HG02885 (cell line): ENCODE data around the gene ARHGAP8.
A peak's percentile ranks its signal among the peaks of the same experiment; 100 is the strongest.

ENCODE experiments used
- ATAC-seq: cut with Tn5 transposase; IDR thresholded peaks from one replicate; pipeline ENCODE4 v1.9.1; 2021; ENCODE audit warnings: mild to moderate bottlenecking; ENCODE audit not compliant: unreplicated experiment, poor library complexity

The ARHGAP8 gene

DNA sequence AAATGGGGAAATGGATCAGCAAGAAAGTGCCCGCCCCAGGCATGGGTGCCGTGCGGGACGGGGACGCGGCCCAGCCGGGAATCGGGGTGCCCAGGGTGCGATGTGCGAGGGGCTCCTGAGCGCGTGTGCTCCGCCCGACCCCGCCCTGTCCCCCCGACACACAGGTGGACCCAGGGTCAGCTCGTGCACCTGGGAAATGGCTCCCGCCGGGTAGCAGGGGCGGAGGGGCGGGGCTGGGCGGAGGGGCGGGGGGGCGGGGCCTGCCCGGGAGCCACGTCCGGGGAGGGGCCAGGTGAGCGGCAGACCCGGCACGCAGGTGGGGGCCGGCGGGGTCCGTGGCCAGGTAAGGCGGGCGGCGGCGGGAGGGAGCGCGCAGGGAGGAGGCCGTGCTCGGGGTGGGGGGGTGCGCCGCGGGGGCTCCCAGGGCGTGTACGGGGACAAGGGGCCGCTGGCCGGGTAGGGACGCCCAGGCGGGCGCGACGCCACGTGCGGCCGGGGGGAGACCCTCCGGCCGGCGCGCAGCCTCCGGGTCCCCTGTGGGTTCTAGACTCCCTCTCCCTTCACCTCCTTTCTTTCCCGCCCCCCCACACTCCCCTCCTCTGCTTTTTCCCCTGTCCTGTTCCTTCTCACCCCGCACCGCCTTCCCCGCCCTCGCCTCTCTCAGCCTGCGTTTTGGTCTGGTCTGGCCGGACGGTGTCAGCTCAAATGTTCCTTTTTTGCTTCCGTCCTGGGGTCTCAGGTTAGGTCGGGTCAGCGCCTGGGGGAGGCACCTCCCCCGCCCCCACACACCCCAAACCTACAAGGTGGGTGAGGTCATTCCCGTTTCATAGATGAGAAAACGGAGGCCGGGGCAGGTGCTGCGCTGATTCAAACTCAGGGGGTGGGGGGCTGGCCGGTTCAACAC, at the start of gene ARHGAP8:
Gene ARHGAP8, plus strand, starts transcription at position 291 of the 904 bp plus-strand sequence. CDS start 33,953 bp downstream, outside the sequence.
- no peak for ATAC-seq

DNA sequence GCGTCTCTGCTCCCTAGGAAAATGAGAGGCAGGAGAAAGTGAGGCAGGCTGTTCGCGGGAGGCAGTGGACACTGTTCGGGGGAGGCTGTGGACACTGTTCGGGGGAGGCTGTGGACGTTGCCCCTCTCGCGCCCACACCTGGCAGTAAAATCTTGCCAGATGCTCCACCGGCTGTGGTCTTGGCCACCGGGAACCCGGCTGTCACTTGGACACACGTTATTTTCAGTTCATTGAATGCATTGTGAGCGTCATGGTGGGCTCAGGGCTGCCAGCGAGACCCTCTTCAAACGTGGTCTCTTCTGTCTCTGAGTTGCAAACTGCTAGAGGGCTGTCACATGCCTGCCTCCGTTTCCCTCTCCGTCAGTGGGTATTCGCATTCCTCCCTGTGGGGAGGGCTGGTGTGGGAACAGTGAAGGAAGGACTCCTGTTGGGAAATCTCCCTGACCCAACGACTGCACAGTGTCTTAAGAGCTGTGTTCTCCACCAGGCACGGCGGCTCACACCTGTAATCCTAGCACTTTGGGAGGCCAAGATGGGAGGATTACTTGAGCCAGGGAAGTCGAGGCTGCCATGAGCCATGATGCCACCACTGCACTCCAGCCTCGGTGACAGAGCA, 49.0 kb upstream of the ARHGAP8 start:
- ATAC-seq: no peak

DNA sequence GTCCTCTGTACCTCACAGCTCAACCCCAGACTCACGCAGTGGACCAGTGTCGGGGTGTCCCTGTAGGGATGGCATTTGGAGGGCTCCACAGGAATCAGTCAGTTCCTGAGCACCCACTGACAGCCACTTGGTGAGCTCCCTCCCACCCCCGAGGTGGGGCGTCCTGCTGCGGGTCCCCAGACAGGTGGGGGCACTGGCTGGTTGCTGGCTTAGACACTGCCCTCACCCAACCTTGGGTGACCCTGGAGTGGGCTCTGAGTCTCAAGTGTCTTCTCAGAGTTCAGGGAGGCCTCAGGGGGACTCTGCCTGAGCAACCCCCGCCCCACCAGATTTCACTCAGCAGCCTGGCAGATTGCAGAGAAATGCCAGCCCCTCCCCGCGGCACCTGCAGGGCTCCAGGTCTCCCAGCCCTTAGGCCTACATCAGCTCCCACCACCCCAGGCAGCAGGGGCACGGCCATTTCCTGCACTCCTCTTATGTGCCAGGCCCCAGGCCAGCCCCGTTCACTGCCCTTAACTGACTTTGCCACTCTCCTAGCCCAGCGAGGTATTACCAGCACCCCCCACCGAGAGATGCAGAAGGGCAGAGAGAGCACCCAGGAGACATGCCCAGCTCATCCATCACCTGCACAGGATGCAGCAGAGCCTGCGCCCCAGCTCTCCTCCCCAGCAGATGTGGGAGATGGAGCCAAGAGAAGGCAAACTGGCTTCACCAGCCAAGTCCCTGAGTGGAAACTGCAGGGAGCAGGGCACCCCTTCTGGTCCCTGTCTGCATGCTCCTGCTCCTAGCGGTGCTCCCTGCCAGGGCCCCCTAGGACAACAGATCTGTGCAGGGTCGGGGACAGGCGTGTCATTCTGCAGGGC, 48.0 kb upstream of the ARHGAP8 start:
- ATAC-seq: no peak

DNA sequence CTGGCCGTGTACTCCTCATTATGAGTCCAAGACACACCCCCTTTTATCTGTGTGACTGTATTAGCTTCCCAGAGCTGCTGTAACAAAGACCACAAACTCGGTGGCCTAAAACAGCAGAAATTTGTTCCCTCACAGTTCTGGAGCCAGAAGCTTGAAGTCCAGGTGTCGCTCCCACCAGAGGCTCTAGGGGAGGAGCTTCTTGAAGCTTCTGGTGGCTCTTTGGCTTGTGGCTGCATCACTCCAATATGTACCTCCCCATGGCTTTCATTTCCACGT, 47.4 kb upstream of the ARHGAP8 start:
- ATAC-seq: no peak

DNA sequence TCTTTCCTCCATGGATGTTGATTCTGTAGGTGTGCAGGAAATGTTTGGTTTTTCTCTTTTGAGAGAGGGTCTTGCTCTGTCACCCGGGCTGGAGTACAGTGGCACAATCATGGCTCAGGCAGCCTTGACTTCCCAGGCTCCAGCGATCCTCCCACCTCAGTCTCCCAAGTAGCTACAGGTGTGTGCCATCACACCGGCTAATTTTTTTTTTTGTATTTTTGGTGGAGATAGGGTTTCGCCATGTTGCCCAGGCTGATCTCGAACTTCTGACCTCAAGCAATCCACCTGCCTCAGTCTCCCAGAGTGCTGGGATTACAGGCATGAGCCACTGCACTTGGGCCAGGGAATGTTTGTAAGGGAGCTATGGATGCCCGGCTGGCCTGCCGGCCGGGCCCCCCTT, 45.9 kb upstream of the ARHGAP8 start:
- ATAC-seq: no peak

DNA sequence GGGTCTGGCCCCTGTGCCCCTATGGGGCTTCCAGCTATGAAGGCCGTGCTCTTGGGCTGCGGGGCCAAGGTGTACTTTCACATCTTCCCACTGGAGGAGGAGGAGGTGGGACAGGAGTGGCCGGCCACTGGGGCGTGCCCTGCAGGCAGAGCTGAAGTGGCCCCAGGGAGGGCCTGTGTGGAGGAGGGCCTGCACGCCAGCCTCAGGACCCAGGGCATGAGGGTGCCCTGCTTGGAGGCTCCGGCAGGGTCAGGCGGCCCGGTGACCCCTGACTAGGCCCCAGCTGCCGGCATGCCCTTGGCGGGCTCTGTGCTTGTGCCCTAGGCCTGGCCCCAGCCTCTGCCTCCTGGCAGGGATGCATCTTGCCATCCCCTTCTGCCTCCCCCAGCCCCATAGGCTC, 45.2 kb upstream of the ARHGAP8 start:
- ATAC-seq: no peak

DNA sequence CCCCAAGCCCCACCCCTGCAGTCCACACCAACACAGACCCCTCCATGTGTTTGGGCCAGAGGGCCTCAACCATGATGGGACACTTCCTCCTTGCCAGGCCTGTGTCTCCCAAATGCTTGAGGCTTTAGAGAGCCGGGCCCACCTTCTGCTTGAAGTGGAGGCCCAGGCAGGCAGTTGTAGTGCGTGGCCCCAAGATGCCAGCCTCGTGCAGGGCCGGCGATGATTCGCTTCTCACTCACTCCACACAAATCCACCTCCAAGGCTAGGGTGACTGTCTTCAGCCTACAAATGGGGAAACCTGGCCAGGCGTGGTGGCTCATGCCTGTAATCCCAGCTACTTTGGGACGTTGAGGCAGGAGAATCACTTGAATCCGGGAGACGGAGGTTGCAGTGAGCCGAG, 44.6 kb upstream of the ARHGAP8 start:
- ATAC-seq: no peak

DNA sequence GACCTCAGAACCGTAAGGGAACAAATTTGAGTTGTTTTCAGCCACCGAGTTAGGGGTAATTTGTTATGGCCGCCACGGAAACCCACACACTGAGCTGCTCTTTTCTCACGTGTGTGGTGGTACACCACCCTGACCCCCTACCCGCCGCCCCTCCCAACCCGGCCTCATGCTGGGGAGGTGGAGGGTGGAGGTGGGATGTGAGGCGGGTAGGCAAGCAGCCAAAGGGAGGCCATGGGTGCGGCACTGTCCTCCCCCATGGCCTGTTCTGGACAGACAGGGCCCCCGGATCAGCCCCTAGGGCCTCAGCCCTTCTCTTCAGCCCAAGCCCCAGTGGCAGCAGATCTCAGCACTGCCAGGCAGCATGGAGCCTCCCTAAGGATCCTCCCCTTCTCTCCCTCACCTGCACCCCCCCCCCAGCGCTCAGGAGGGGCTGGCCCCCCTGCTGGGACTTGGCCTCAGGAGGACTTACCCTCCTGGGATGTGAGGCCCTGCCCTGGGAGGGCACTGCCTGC, 42.4 kb upstream of the ARHGAP8 start:
- ATAC-seq: no peak

DNA sequence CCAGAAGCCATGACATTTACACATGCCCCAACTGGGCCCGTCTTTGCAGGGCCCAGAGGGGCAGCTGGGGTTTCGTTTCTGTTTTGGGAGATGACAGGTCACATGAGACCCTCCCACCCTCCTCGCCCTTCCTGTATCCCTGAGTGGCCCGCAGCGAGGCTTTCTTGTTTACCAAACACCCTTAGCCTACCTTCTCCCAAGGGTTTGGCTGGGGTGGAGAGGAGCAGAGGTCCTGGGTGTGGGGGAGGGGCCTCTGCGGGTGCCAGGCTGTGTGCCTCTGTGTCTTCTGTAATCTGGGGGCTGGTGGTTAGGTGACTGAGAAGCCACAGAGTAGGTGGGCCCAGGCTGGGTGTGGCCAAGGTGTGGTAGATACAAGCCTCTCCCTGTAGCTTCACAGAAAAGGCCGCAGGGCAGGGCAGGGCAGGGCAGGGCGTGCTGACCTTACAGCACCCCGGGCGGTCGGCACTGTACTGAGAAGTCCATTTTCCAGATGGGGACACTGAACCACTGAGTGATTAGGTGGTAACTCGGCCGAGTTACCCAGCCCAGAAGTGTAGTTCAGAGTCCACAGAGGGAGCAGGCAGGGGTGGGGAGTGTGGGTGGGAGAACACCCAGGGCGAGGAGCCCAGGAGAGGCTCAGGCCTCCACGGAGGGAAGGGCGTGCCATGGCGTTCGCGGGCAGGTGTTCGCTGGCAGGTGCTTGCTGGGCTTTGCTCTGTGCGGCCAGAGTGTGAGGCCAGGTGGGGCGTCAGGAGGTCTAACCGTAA, 41.7 kb upstream of the ARHGAP8 start:
- ATAC-seq: peak; percentile 37

DNA sequence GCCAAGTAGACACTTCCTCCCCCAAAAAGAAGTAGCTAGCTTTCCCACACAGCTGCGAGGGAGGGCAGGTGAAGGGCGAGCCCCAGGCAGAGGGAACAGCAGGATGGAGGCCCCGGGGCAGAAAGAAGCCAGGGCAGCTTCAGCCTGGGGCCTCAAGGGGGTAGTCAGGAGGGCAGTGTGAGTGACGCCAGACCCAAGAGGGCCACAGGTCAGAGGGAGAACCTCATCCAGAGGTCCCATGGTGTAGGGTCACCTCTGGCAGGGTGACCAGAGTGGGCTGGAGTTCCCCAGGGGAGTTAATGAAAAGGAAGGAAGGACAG, 41.2 kb upstream of the ARHGAP8 start:
- no peak for ATAC-seq

DNA sequence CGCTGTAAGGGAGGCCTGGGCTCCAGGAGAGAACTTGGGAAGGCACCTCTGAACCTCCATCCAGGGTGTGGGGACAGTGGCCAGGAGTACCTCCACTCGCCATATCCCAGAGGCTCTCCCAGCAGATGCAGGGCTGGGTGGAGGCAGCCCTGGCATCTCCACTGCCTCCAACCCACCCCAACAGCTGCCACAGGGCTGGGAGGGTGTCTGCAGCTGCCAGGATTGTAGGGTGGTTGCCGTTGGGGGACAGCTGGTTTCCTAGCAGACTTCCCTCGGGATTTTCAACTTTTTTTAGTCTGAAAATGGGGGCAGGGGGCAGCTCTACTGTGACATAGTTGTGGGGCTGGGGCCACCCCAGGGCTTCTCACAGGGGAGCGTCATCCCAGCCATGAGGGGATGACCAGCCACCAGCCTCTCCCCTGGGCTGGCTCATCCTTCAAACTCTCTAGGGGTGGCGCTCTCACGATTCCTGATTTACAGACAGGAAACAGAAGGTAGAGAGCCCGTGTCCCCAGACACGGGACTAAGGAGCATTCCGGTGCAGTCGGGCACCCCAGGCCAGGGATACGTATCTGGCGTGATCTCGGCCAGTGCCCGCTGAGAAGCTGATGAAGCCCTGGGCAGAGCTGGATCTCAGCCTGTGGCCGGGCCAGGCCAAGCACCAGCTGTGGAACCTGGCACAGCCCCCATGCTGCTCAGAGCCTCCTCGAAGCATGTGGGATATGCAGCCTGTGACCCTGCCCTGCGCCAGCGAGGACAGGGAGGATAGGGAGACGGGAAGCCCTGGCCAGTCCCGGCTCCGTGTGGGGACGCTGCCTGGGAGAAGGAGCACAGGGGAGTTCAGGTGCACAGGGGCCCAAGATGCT, 40.5 kb upstream of the ARHGAP8 start:
- no peak for ATAC-seq

DNA sequence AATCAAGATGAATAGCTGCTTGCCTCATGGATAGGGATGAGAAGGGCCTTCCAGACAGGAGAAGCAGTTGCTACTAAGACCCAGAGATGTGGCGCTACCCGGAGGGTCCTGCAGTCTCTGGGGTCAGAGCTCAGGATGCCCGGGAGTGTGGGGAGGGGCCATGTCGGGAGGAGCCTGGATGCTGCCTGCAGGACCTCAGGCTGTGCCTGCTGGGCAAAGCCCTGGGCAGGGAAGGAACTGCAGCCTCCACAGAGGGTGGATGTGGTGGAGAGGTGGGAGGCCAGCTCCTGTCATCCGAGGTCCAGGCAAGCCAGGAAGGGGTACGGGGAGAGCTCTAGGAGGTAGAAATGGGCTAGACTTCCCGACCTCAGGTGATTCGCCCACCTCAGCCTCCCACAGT, 39.4 kb upstream of the ARHGAP8 start:
- ATAC-seq: no peak

DNA sequence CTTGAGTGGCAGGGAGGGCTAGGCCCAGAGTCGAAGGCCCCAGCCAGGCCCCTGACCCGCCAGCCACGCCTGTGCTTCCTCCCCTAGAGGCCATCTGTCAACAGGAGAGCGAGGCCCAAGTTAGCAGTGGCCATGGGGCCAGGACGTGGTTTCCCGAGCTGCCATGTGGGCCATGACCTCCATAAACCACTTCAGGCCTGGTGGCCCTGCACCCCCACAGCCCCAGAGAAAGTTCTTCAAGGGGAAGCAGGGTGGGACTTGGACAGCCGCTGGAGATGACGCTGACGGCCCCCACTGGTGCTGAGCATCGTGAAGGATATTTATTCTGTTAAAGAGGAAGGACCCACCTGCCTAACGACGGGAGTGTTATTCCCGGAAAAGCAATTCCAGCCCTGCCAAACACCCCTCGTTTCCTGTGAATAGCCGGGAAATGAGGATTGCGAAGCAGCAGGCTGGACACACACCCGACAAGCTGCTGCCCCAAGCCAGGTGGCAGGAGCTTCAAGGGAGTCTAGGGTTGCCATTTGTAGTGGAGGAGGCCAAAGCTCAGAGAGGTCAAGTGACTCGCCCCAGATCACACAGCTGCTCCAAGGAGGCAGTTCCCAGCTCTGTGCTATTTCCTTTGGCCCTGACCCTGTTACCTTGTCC, 37.5 kb upstream of the ARHGAP8 start:
- ATAC-seq: no peak

DNA sequence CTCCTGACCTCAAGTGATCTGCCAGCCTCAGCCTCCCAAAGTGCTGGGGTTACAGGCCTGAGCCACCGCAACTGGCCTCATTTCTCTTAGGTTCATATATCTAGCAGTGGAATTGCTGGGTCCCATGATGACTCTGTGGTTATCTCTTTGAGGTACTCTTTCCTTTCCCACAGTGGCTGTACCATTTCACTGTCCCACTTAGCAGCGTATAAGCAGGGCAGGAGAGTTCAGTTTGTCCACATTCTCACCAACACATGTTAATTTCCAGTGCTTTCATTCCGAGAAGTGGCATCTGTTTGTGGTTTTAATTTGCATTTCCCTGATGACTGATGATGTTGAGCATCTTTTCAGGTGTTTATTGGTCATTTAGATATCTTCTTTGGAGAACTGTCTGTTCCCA, 34.0 kb upstream of the ARHGAP8 start:
- no peak for ATAC-seq

DNA sequence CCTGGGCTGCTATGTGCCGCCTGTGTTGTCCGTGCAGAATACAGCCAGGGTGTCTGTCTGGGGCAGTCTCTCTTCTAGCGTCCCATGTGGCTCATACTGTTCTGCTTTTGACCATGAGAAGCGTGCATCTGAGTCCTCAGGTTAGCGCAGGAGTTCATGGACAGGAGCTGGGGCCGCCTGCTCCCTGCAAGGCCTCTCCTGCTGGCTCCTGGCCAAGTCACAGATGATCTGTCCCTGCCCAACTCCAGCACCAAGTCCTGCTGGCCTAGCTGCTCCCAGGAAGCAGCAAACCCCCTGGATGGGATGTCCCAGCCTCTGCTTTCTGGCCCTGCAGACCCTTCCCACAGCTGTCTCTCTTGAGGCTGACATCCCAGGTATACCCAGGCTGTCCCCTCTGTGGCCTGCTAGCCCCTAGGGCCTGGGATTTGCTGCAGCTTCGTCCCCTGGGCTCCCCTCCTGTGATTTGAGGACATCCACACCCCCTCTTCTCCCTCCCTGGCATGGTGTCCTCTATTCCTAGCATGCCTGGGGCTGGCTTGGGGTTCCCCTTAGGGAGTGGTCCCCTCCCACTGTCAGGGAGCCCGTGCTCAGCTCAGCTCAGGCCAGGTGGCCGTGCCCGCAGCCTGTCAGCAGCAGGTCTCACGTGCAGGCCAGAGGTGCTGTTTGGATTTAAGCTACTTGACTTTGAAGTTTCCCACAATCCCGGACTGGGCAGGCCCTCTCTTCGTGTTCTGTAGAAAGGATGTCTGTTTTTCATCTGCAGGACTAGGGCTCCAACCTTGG, 32.6 kb upstream of the ARHGAP8 start:
- ATAC-seq: no peak

DNA sequence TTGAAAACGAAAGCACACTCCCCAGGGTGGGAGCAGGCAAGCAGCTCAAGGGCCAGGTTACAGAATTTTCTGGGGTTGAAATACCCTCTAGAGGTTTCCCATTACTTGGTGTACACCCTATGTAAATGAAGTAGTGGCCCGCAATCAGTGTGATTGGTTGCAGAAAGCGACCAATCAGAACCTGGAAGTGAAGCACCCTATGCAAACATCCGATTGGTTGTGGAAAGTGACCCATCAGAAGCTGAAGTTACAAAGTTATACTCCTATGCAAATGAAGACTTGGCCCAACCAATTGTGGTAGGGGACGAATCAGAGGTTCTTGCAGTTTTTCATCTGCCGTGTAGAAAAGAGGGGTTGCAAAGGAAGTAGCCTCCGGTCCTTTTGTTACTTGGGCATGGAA, 31.2 kb upstream of the ARHGAP8 start:
- no peak for ATAC-seq

DNA sequence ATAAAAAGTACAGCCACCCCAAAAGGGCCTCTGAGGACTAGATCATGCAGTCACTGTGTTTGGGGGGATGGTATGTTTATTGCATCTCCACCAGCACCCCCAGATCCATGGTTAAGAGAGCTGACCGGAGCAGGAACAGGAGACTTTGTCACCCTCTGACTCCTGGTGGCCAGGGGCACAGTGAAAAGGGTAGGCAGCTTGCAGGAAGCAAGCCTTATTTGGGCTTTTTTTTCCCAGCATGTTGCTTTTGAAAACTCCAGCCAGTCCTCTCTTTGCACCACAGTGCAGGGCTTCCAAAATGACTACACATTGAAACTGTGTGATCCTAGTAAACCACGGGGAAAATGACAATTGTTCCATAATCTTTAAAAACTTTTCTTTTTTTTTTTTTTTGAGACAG, 29.8 kb upstream of the ARHGAP8 start:
- ATAC-seq: no peak

DNA sequence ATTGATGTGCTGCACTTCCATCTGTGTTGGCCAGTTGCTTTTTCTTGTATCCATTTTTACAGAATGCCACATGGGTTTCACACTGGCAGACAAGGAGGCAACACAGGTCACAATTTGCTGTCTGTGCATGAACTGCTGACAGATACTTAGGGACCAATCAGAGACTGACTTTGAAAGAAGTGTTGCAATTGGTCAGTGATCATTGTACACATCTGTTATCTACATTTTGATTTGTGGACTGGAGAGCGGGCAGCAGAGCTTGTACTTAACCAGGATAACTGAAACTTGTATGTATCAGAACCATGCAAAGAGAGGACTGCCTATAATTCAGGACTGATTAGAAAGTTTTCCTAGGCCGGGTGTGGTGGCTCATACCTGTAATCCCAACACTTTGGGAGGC, 28.6 kb upstream of the ARHGAP8 start:
- ATAC-seq: no peak
